NCI-H187 treated with DMSO at 0.1 percent for 48 hours (cell line): ENCODE data around the gene RHD.
"Not testable (repeated sequence)": the region's sequence is repeated elsewhere in the genome, so short reads cannot be mapped to it uniquely, and the experiment has no call there.

Source experiments
- DNase-seq: peaks from one replicate; lab custom pipeline; 2025; lab: John Stamatoyannopoulos, UW

RHD gene

DNA sequence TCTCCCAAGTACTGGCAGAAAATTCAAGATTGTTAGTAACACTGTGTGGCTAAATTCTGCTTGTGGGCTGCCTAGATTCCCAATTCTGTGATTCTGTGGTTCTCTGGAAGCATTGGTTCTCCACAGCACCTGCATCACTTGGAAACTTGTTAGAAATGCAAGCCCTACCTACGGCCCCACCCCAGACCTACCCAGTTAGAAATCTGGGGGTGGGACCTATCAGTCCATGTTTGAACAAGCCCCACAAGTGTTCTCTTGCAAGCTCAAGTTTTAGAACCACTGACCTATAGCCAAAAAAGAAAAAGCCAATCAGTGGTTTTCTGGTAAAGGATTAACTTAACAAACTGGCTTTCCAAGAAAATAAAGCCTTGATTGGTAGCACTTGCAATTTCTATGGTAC is 35.9 kb downstream of the RHD start:
- not testable (repeated sequence) for DNase-seq

DNA sequence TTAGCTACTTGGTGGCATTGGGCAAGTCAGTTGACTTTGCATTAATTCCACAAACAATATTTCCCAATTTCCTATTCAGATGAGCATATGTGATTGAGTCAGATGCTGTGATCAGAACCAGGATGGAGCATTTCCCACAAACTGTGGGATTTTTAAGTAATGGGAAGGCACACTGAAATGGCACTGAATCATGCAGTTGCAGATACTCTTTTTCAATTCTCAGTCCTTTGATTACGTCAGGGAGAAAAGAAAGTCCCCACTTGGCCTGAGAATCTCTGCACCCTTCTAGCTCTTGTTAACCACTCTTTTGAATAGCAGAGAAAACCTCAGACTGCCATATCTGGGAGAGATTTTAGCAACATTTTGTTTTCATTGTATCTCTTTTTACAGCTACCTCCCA is 36.8 kb downstream of the RHD start:
- not testable (repeated sequence) for DNase-seq

GRCh38 chr1:25309486-25309885 is 37.2 kb downstream of the RHD start:
- DNase-seq, result not testable (repeated sequence)

DNA sequence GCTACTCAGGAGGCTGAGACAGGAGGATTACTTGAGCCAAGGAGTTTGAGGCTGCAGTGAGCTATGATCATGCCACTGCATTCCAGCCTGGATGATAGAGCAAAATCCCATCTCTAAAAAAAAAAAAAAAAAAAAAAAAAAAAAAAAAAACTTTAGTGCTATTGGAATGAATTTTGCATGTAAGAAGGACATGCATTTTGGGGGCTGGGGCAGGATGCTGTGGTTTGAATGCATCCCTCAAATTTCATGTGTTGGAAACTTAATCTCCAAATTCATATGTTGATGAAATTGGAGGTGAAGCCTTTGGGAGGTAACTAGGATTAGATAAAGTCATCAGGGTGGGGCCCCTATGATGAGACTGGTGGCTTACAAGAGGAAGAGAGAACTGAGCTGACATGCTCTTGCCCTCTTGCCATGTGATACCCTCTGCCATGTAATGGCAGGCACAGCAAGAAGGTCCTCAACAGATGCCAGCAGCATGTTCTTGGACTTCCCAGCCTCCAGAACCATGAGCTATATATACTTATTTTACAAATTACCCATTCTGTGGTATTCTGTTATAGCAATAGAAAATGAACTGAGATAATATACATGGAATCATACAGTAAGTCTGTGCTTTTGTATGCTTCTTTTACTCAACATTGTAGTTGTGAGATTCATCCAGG is 40.6 kb downstream of the RHD start:
- not testable (repeated sequence) for DNase-seq

DNA sequence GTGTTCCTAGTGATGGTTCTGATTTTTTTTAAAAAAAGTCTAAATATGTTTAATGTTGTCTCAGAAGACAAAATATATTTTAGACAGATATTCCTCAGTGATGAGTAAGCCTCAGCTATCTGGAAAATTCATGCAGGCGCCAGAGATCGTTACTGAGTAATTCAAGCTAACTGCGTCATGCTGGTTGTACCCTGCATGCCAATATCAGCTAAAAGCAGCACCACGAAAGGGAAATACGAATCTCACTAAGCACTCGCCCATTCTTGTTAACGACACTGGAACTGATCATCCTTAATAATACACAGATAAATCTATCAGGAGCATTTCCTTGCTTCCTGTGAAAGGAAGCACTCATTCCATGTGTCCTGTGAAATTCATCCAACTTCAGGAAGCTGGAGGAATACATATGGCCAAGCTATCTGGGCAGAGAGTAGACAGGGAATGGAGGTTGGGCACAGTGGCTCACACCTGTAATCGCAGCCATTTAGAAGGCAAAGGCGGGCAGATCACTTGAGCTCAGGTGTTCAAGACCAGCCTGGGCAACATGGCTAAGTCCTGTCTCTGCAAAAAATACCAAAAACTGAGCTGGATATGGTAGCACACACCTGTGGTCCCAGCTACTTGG is 48.1 kb downstream of the RHD start:
- not testable (repeated sequence) for DNase-seq

DNA sequence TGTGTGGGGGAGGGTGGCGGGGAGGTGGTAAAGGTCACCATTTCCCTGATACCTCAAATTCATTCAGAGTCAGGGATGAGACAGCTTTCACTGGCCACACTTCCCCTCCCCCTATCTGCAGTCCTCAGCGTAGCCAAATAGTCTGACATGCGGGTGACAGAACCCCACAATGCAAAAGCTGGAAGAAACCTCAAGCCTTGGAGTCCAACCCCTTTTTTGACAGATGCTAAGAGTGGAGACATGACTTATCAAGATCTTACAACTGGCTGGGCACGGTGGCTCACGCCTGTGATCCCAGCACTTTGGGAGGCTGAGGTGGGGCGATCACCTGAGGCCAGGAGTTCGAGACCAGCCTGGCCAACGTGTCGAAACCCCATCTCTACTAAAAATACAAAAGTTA is 49.8 kb downstream of the RHD start:
- not testable (repeated sequence) for DNase-seq

DNA sequence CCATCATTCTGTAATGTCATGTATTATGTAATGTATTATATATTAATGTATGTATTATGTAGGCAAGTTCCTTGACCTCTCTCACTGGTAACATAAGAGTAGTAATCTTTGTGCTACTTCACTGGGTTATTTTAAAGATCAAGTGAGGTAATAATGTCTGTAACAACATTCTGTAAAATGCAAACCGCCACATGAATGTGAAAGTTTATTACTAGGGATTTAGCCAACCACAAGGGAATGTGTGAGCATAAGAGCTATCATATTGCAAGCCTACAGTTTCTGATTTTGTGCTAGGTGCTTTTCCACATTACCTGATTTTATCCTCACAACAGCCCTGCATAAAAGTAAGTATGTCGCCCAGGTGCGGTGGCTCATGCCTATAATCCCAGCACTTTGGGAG is 52.1 kb downstream of the RHD start:
- not testable (repeated sequence) for DNase-seq

DNA sequence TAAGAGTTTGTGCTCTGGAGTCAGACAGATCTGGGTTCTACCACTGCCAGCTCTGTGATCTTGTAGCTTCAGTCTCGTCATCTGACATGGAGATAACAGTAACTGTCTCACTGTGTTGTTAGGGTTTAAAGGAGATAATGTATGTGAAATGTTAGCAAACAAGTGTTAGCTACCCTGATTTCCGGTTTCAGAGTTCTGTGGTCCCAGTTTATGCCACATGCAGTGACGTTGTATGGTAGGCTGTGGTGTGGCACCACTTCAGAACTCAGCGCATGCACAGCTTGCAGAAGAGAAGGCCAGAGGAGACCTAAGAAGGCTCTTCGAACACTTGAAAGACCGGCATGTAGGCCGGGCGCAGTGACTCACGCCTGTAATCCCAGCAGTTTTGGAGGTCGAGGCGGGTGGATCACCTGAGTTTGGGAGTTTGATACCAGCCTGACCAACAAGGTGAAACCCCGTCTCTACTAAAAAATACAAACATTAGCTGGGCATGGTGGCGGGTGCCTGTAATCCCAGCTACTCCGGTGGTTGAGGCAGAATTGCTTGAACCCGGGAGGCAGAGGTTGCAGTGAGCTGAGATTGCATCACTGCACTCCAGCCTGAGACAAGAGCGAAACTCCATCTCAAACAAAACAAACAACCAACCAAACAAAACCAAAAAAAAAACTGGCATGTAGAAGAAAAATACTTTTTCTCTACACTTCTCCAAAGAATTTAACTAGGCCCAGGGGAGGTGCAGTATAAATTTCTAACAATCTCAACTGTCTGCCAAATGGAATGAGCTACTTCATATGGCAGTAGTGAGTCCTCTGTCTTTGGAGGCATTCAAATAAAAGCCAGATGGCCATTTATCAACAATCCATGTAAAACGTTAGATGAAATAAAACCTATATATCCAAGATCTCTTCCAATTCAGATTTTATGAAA is 55.8 kb downstream of the RHD start:
- DNase-seq, result not testable (repeated sequence)

DNA sequence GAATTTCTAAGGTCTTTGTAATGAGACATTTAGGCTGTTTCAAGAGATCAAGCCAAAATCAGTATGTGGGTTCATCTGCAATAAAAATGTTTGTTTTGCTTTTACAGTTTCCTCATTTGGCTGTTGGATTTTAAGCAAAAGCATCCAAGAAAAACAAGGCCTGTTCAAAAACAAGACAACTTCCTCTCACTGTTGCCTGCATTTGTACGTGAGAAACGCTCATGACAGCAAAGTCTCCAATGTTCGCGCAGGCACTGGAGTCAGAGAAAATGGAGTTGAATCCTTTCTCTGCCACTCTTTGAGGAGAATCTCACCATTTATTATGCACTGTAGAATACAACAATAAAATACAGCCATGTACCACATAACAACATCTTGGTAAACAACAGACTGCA is 56.5 kb downstream of the RHD start:
- DNase-seq, result not testable (repeated sequence)

GRCh38 chr1:25329336-25329735 is 57.0 kb downstream of the RHD start:
- not testable (repeated sequence) for DNase-seq

DNA sequence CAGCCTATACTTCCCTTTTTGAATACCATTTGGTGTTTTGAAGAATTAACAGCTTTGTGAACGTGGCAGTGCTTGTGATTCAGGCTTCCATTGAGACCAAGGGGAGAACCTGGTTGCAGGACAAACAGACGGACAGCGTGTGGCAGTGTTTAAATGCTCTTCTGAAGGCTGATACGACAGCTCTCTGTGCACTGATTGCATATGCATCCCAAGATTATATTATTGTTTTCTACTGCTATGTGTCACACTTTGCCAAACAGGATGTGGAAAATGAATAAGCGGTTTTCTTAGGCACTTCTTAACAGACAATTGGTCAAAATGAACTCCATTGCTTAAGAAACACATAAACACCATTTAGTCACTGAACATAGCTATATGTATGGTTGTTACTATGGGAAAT is 57.6 kb downstream of the RHD start:
- not testable (repeated sequence) for DNase-seq

GRCh38 chr1:25336922-25337354 is 64.6 kb downstream of the RHD start:
- DNase-seq, result not testable (repeated sequence)

- not testable (repeated sequence) for DNase-seq
Observed at GRCh38 chr1:25337483-25338187, 65.3 kb downstream of the RHD start.

- no peak for DNase-seq
Observed at GRCh38 chr1:25338188-25338981, 66.1 kb downstream of the RHD start, which contains the start of gene TMEM50A. TSS of gene TMEM50A (plus strand) at chr1:25338334. CDS start at chr1:25340487, 2,153 bp downstream.

DNA sequence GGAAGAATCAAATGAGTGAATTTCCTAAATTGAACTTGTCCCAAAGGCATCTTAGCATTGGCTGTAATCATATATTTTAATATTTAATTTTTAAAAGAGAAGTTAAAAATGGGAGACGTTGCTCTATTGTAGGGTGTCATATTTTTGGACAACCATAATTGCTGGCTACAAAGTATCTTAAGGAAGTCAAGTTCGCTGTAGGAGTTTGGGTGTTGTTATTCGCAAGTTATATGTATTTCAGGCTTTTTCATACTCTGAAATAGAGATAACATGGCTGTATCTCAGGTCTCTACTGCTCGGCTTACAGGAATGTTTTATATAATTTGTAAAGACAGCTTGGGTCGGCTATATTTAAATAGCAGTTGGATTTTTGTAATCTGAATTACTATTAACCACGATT is 66.7 kb downstream of the RHD start:
- DNase-seq, result no peak

GRCh38 chr1:25341746-25342145 is 69.4 kb downstream of the RHD start:
- no peak for DNase-seq

- no peak for DNase-seq
Observed at GRCh38 chr1:25342846-25343245, 70.5 kb downstream of the RHD start.

DNA sequence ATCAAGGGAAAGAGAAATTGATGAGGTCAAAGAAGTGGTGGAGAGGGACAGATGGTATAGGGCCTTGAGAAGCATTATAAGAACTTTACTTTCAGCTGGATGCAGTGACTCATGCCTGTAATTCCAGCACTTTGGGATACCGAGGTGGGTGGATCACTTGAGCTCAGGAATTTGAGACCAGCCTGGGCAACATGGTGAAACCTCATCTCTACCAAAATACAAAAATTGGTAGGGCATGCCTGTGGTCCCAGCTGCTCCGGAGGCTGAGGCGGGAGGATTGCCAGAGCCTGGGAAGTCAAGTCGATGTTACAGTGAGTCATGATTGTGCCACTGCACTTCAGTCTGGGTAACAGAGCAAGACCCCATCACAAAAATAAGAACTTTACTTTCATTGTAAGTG is 71.6 kb downstream of the RHD start:
- no peak for DNase-seq

DNA sequence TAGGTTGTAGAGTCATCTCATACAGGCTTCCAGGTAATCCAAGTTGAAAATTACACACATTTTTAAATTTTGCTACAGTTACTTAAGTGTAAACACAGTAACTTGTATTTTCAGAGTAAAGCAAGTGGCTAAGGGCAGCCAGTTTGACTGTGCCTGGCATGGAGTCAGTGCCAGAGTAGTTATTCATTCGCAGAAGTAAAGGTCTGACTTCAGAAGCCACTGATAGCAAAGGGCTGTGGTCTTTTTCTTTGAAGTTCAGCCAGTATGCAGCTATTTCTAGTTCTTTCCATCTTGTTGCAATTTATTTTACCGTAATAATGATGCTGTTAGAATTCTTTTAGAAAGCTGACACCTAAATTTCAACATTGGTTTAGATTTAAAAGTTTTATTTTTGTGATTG is 75.2 kb downstream of the RHD start:
- DNase-seq, result no peak

DNA sequence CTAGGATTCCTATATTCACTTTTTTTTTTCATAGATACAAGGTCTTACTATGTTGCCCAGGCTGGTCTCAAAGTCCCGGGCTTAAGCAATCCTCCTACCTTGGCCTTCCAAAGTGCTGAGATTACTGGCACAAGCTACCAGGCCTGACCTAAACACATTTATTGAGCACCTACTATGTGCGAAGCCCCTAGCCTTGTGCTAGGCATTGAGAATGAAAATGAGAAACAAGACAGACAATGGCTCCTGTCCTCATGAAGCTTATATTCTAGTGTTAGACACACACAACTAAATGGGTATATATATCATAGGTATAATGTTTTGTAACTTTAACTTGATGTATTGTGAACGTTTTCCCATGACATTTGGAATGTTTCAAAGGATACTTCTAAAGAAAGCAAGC is 77.3 kb downstream of the RHD start:
- no peak for DNase-seq

- DNase-seq, result no peak
Observed at GRCh38 chr1:25355841-25356395, 83.6 kb downstream of the RHD start.
